D721Med (cell line): ENCODE data around the gene GPR17.

Experiments
- DNase-seq: peaks from one replicate; pipeline ENCODE4 v3.0.0; 2011; ENCODE audit warnings: low spot score; ENCODE audit not compliant: insufficient read length
- FAIRE-seq: peaks from 2 replicates; lab custom pipeline; 2011; peaks lifted over from hg19 to GRCh38; lab: Jason Lieb, UNC
- CTCF ChIP-seq: IDR thresholded peaks from 2 replicates; pipeline ENCODE4 v1.5.1; 2012; ENCODE audit warnings: mild to moderate bottlenecking, control low read depth; ENCODE audit not compliant: insufficient read depth; ENCODE audit errors: missing control alignments

Gene GPR17

DNA sequence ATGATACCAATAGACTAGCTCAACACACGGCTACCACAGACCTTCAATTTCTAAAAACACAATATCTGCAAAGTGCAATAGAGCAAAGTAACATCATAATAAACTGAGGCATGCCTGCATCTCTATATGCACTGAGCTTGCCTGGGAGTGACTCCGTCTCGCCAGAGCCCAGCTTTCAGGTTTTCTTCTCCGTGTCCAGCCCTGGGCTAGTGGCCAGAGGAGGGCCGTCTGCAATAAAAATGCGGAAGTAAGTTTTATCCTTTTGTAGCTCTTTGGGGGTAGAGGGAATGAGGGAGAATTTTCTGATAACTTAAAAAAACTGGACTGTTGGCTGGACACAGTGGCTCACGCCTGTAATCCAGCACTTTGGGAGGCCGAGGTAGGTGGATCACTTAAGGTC, 41.0 kb upstream of the GPR17 start:
- FAIRE-seq, result no peak
- TF ChIP-seq CTCF, result no peak

GRCh38 chr2:127605691-127606263, 40.2 kb upstream of the GPR17 start:
- no peak for TF ChIP-seq CTCF
- FAIRE-seq (no peak), DNase-seq (no peak)

More for the DNA sequence above, 41.0 kb upstream of the GPR17 start:
- no peak for DNase-seq

GRCh38 chr2:127606625-127607398, 39.1 kb upstream of the GPR17 start:
- no peak for FAIRE-seq
- no peak for TF ChIP-seq CTCF
- peak; percentile 3 for DNase-seq

DNA sequence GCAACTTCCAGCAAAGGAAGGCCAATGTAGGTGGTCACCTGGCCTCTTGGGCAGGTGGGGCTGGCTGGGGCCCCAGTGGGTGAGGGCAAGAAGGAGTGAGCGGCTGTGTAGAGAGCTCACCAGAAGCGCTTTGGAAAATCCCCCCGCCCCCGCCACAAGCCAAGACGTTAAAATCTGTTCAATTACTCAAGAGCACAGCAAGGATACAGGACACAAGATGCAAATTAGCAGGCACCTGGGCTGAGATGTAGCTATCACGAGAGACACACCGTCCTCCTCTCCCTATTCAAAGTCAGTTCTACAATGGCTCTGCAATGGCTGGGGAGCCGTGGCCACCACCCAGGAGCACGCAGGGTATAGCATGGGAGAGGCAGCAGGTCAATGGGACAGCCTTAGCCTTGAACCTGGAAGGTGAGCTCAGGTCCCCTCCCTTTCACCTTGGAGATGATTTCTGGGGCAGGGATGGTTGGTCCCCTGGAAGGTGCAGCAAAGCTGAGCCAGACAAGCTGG, 38.5 kb upstream of the GPR17 start:
- no peak for FAIRE-seq
- DNase-seq, result peak; percentile 5
- TF ChIP-seq CTCF, result no peak

DNA sequence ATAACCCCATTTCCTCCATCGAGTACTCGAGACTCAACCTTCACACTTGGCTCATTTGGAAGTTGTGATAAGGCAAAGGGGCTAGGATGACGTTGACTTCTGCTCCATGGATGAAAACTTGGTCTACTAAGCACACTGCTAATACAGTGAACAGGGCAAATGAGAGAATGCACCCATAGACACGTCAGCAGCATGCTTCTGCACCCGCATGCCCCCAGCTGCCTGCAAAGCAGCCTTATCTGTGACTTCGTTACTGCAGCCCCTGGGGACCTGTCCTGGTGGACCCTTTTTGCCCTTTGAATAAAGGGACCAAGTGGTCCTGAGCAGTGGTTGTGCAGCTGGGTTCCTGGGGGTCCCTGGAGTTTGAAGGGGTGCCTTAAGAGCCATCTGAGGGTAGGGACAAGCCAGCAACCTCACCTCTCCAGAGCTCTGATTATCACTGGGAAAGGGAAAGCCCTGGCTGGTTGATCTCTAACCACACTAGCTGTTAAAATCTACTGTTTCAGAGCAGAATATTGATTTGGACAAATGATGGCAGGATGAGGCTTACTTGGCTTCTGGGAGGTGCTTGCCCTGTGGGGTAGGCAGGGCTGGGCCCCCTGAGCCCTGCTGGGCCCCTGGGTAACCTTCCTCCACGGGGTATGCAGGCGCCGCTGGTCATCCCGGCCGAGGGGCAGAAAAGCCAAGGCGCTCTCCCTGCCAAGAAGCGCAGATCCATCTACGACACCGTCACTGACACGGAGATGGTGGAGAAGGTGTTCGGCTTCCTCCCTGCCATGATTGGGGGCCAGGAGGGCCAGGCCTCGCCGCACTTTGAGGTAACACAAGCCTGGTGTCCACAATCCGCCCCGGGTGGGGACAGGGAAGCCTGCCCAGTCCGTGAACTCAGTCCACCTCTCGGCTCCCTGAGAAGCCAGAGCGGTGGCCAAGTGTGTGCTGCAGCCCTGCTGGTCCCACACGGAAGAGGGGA, 37.6 kb upstream of the GPR17 start:
- DNase-seq (no peak), FAIRE-seq (no peak)
- TF ChIP-seq CTCF, result no peak

- FAIRE-seq (no peak), DNase-seq (peak; percentile 2)
- no peak for TF ChIP-seq CTCF
These were observed 36.8 kb upstream of the GPR17 start for GRCh38 chr2:127609031-127609751.
